Subcutaneous adipose tissue (tissue), 4 donors: ENCODE results near the gene THBS4. TPM values are rescaled to one million over a fixed set of nuclear protein-coding genes. Genes with fewer than 3 reads are reported as not detected.

Experiments used
- total RNA-seq, 4 donors: library from RNA; depleted of rRNA; stranded (reverse); fragments of >200 nt; gene quantifications; one replicate each; pipeline ENCODE4 v1.1.0, GENCODE V29; 2016
- TF ChIP-seq, protein P1 (sequence below): fragments of 450-650 bp; IDR thresholded peaks from one replicate; pipeline ENCODE4 v1.5.1; 2016; ENCODE audit warnings: low read depth, mild to moderate bottlenecking, control low read depth, antibody characterized with exemption, moderate library complexity

THBS4 gene
- total RNA-seq, 4 donors from 2014 or later, result 14.1 to 28.2 (median 21.2) TPM

DNA sequence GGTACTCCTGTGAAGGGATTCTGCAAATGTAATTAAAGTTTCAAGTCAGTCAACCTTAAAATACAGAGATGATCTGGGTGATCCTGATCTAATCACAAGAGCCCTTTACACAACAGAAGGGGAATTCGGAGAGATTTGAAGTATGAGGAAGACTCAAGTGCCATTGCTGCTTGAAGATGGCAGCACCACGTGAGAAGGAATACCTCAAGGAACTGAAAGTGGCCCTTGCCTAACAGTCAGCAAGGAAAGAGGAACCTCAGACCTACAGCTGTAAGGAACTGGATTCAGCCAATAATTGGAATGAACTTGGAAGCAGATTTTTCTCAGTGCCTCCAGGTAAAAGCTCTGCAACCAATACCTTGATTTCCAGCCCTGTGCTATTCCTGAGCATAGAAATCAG lies 87.4 kb downstream of the THBS4 start:
- TF ChIP-seq, protein P1, sequence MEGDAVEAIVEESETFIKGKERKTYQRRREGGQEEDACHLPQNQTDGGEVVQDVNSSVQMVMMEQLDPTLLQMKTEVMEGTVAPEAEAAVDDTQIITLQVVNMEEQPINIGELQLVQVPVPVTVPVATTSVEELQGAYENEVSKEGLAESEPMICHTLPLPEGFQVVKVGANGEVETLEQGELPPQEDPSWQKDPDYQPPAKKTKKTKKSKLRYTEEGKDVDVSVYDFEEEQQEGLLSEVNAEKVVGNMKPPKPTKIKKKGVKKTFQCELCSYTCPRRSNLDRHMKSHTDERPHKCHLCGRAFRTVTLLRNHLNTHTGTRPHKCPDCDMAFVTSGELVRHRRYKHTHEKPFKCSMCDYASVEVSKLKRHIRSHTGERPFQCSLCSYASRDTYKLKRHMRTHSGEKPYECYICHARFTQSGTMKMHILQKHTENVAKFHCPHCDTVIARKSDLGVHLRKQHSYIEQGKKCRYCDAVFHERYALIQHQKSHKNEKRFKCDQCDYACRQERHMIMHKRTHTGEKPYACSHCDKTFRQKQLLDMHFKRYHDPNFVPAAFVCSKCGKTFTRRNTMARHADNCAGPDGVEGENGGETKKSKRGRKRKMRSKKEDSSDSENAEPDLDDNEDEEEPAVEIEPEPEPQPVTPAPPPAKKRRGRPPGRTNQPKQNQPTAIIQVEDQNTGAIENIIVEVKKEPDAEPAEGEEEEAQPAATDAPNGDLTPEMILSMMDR, result no peak

DNA sequence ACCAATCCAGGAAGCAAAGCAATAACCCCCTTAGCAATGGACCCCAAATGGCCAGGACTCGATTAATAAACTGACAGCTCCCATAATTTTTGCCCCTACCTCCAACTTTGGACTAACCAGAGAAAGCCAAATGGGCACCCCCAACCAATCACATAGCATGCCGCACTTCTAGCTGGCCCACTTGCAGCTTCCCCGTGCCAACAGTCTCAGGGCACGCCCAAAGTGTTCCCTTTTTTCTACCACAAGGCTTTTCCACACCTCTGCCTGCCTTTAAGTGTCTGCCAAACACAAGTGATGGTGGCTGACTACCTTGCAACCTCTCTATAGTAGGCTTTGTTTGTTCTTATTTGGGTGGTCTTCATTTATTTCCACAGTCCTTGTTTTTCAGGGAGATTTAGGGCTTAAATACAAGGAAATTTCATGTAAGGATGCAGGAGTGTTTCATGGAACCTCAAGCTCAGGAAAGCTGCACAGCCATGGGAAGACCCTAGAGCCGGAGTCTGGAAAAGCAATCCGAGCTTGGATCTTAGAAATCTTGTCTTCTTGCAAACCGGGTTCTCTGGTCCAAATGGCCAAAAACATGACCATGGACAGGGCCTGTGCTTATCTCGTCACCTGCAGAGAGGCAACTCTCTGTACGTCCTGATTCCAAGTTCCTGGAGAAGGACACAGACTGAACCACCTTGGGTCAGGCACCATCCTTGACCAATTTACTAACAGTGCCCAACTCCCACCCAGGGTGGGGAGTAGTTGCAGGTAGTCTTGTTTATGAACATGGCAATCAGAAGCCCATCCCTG lies 89.2 kb downstream of the THBS4 start:
- TF ChIP-seq, protein P1, result no peak

DNA sequence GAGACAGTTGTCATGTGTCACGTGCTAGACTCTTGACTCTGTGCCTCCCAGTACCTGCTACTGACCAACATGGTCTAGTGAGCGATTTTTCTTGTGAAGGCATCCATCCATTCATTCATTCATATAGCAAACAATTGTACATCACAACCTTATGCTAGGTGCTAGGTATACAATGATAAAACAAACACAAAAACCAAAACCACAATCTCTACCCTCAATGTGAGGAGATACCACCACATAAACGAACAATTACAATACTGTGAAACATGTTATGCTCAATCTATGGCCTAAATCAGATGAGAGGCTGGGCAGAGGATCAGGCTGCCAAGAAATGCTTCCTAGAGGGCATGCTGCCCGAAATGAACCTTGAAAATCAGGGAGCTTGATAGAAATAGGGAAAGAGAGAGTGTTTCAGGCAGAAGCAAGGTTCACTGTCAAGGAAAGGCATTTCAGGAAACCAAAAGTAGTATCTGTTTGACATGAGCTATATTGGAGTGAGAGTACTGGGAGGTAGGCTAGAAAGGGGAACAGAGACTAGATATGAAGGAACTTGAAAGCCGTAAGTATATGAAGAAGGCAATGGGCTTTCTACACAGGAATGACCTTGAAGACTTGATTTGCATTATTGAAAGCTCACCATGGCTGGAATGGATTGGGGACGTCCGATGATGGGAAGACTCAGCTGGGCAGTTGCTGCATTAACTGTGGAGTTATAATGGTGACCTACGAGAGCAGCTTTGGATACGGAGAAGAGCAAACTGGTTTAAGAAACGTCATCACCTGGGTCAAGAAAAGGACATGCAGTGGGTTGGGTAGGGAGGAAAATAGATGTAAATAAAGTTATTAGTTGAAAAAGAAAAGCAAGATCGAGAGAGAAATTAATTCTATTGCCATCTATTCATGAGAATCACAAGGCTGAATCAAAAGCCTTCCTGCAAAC lies 90.1 kb downstream of the THBS4 start:
- TF ChIP-seq, protein P1, result no peak

DNA sequence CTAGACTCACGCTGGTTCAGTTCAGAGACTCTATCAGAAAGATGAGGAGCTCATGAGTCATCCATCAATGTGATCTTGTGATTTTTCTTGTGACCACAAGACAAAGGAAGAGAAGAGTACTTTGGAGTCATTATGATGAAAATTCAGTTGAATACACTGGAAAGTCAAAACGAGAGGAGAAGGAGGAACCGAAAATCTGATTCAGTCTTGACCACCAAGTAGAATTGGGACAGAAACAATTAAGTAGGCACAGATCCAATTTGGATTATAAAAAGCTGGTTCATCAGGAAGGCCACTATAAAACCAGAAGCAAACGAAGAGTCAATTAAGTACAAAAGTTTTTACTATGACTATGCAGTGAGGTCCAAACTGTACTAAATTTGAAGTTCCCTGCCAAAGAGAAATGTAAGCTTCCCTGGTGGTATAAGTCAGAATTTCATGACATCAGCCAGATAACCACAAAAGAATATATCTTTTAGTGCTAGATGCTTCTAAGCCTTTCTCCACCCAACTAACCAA lies 90.9 kb downstream of the THBS4 start:
- TF ChIP-seq, protein P1, result no peak

- TF ChIP-seq, protein P1, result no peak
These were observed 92.0 kb downstream of the THBS4 start for GRCh38 chr5:80127116-80127552.

GRCh38 chr5:80128141-80128540 lies 93.0 kb downstream of the THBS4 start:
- TF ChIP-seq, protein P1, result no peak

- TF ChIP-seq, protein P1, result no peak
These were observed 94.0 kb downstream of the THBS4 start for GRCh38 chr5:80129146-80129545.
